ENCODE results near the gene PTPN1.

- TF ChIP-seq USF2 (IDR thresholded peaks at IDR 0.05; ENCODE audit: borderline replicate concordance, low read depth, low read length) (no peak), USF1 (IDR thresholded peaks at IDR 0.05; ENCODE audit: borderline replicate concordance, low read depth) (no peak), SIN3A (IDR thresholded peaks at IDR 0.05; ENCODE audit: borderline replicate concordance, low read depth, low read length) (no peak), TAF1 (IDR thresholded peaks at IDR 0.05; ENCODE audit: borderline replicate concordance, low read depth, low read length) (no peak), MEF2A (IDR thresholded peaks at IDR 0.05; ENCODE audit: borderline replicate concordance, low read depth) (no peak), EZH2phosphoT487 (IDR thresholded peaks at IDR 0.05; ENCODE audit: borderline replicate concordance, low read depth) (no peak), JUND (IDR thresholded peaks at IDR 0.05) (no peak), EP300 (IDR thresholded peaks at IDR 0.05; ENCODE audit: borderline replicate concordance in 1 of 2, low read depth in 1 of 2, low read length in 1 of 2) (no peak)
- TF ChIP-seq, protein P1, sequence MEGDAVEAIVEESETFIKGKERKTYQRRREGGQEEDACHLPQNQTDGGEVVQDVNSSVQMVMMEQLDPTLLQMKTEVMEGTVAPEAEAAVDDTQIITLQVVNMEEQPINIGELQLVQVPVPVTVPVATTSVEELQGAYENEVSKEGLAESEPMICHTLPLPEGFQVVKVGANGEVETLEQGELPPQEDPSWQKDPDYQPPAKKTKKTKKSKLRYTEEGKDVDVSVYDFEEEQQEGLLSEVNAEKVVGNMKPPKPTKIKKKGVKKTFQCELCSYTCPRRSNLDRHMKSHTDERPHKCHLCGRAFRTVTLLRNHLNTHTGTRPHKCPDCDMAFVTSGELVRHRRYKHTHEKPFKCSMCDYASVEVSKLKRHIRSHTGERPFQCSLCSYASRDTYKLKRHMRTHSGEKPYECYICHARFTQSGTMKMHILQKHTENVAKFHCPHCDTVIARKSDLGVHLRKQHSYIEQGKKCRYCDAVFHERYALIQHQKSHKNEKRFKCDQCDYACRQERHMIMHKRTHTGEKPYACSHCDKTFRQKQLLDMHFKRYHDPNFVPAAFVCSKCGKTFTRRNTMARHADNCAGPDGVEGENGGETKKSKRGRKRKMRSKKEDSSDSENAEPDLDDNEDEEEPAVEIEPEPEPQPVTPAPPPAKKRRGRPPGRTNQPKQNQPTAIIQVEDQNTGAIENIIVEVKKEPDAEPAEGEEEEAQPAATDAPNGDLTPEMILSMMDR (IDR thresholded peaks at IDR 0.05) = no peak
Measured at GRCh38 chr20:50491168-50491567, 19.0 kb upstream of the PTPN1 start.
